Measurements from ENCODE around the gene PSMA6.
"Not testable (repeated sequence)": the region's sequence is repeated elsewhere in the genome, so short reads cannot be mapped to it uniquely, and the experiment has no call there.

- TF ChIP-seq CTCF, POLR2A (IDR thresholded peaks at IDR 0.05): not testable (repeated sequence)
Observed at GRCh38 chr14:35348044-35348380, 55.8 kb downstream of the PSMA6 start.
